NCI-H1417 treated with DMSO at 0.1 percent for 48 hours (cell line): ENCODE results near the gene ZNF280A.

Experiments used
- DNase-seq: peaks from one replicate; lab custom pipeline; 2025; lab: John Stamatoyannopoulos, UW

ZNF280A gene

DNA sequence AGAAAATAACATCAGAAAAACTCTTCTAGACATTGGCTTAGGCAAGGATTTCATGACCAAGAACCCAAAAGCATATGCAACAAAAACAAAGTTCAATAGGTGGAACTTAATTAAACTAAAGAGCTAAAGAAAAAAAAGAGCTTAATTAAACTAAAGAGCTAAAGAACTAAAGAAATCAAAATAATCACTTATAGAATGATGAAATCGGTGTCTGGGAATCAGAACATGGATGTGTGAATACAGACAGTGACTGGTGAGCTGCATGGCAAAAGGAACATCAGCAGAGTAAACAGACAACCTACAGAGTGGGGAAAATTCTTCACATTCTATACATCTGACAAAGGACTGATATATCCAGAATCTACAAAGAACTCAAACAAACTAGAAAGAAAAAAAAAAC lies 53.0 kb downstream of the ZNF280A start:
- DNase-seq = no peak

DNA sequence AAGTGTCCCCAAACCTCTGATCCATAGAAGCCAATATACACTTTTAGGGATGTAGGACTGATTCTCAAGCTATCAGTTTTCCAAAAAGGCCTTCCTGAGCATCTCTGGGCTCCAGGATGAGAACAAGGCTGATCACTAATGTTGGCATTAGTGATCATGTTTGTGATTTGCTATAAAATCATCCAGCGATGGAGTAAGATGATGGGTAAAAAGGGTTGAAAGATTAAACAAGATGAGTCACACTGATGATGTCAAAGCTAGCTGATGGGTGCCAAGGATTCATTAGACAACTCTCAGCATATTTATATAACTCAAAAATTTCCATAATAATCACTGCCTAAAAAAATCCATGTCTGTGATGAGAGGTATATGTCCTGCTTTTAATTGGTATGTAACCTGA lies 54.3 kb downstream of the ZNF280A start:
- DNase-seq = no peak

DNA sequence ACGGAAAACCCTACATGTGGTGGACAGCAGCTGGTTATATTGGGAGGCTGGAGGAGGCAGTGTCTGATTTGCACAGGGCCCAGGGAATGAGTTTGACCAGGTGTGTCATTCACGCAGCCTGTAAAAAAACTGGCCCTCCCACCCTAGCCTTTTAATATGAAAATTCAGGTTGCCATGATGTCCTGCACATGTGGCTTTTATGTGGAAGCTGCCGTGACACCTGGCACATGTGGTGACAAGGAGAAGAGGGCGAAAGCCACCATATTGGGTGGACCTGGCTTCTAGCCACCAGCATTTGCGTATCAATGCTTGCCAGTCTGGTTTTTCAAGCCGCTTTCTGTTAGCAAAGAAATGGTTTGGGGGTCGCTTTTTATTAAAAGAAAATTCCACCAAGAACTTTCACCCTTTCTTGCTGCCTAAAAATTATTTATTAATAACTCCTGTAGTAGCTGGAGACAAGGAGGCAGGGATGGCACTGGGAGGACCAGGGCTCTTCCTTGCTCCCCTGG lies 54.9 kb downstream of the ZNF280A start:
- no peak for DNase-seq

GRCh38 chr22:22464541-22465054 lies 55.5 kb downstream of the ZNF280A start:
- no peak for DNase-seq

- DNase-seq = peak; percentile 3
Observed at GRCh38 chr22:22463855-22464540, 56.1 kb downstream of the ZNF280A start.
